ENCODE results near the gene NACC2. TPM values are rescaled to one million over a fixed set of nuclear protein-coding genes. Genes with fewer than 3 reads are reported as not detected.
A peak's percentile ranks its signal among the peaks of the same experiment; 100 is the strongest.

NACC2 gene, protein sequence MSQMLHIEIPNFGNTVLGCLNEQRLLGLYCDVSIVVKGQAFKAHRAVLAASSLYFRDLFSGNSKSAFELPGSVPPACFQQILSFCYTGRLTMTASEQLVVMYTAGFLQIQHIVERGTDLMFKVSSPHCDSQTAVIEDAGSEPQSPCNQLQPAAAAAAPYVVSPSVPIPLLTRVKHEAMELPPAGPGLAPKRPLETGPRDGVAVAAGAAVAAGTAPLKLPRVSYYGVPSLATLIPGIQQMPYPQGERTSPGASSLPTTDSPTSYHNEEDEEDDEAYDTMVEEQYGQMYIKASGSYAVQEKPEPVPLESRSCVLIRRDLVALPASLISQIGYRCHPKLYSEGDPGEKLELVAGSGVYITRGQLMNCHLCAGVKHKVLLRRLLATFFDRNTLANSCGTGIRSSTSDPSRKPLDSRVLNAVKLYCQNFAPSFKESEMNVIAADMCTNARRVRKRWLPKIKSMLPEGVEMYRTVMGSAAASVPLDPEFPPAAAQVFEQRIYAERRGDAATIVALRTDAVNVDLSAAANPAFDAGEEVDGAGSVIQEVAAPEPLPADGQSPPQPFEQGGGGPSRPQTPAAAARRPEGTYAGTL
- total RNA-seq (18.2 and 18.5 TPM in 2 replicates), polyA plus RNA-seq (12.3 and 14.4 TPM in 2 replicates), polyA minus RNA-seq (ENCODE audit: low replicate concordance) (18.7 and 24.5 TPM in 2 replicates)
- 19.3 and 19.8 TPM in 2 replicates for polyA plus RNA-seq (2012)

- Histone ChIP-seq H3K9me3 (ENCODE audit: control insufficient read depth, insufficient read depth, low read depth, low read length) (no peaks in the 10 kb centered on the region), H3K27ac (ENCODE audit: insufficient read depth, low read length) (peak within 1 kb of the TSS; percentile 61)
- peak; percentile 55 to 66 for DNase-seq (ENCODE audit: low read depth in 2 of 2)
These were observed at the start of gene NACC2 for GRCh38 chr9:136095070-136096058. Gene NACC2, minus strand, starts transcription at chr9:136095289. Its CDS starts 44,768 bp downstream, at chr9:136050521.

GRCh38 chr9:136144450-136144849 lies 49.4 kb upstream of the NACC2 start:
- Histone ChIP-seq H3K9ac (ENCODE audit: insufficient read depth, low read length) (no peak overlapping the region), H3K4me2 (ENCODE audit: extremely low read depth, insufficient read depth, low read length) (no peak overlapping the region), H3K79me2 (ENCODE audit: control insufficient read depth, insufficient read depth, low read length) (no peaks in the 10 kb centered on the region), H4K20me1 (ENCODE audit: control insufficient read depth, extremely low read depth, insufficient read depth, low read length) (no peaks in the 10 kb centered on the region), H3K9me3 (ENCODE audit: control insufficient read depth, insufficient read depth, low read depth, low read length) (no peaks in the 10 kb centered on the region), H3K4me1 (ENCODE audit: control insufficient read depth, extremely low read depth, insufficient read depth, low read length) (no peaks in the 10 kb centered on the region), H2AFZ (ENCODE audit: low read length) (no peak overlapping the region), H3K4me3 (replicated peaks in 1 of 4; ENCODE audit: control extremely low read depth in 1 of 4, insufficient read depth in 1 of 4, low read depth in 3 of 4, low read length in 4 of 4) (no peak overlapping the region), H3K36me3 (ENCODE audit: control insufficient read depth, insufficient read depth, low read length) (no peaks in the 10 kb centered on the region), H3K27me3 (ENCODE audit: control insufficient read depth, insufficient read depth, low read length) (no peaks in the 10 kb centered on the region), H3K27ac (ENCODE audit: insufficient read depth, low read length) (no peak overlapping the region)
- DNase-seq (ENCODE audit: low read depth in 2 of 2) = no peak
- TF ChIP-seq CTCF (conservative IDR thresholded peaks at IDR 0.05 in 1 of 2, IDR thresholded peaks at IDR 0.05 in 1 of 2; ENCODE audit: low read depth in 1 of 2, low read length in 2 of 2) (no peak), EZH2 (IDR thresholded peaks at IDR 0.05; ENCODE audit: low read length, missing control alignments) (no peak)

More at GRCh38 chr9:136095070-136096058, at the start of gene NACC2:
- H4K20me1 ChIP-seq (ENCODE audit: control insufficient read depth, extremely low read depth, insufficient read depth, low read length) = no peaks in the 10 kb centered on the region
- peak within 1 kb of the TSS; percentile 55 to 89 (median 72) for H3K4me3 ChIP-seq (replicated peaks in 1 of 4; ENCODE audit: control extremely low read depth in 1 of 4, insufficient read depth in 1 of 4, low read depth in 3 of 4, low read length in 4 of 4)
- peaks cover 10% of the 10 kb centered on the region for H3K4me1 ChIP-seq (ENCODE audit: control insufficient read depth, extremely low read depth, insufficient read depth, low read length)
- peak within 1 kb of the TSS; percentile 46 for H2AFZ ChIP-seq (ENCODE audit: low read length)
- peak within 1 kb of the TSS; percentile 90 for H3K4me2 ChIP-seq (ENCODE audit: extremely low read depth, insufficient read depth, low read length)
- H3K9ac ChIP-seq (ENCODE audit: insufficient read depth, low read length) = peak within 1 kb of the TSS; percentile 74
- peaks cover 40% of the 10 kb centered on the region for H3K79me2 ChIP-seq (ENCODE audit: control insufficient read depth, insufficient read depth, low read length)
- no peaks in the 10 kb centered on the region for H3K27me3 ChIP-seq (ENCODE audit: control insufficient read depth, insufficient read depth, low read length)
- H3K36me3 ChIP-seq (ENCODE audit: control insufficient read depth, insufficient read depth, low read length) = peaks cover 4% of the 10 kb centered on the region
- TF ChIP-seq EZH2 (IDR thresholded peaks at IDR 0.05; ENCODE audit: low read length, missing control alignments) (no peak), CTCF (conservative IDR thresholded peaks at IDR 0.05 in 1 of 2, IDR thresholded peaks at IDR 0.05 in 1 of 2; ENCODE audit: low read depth in 1 of 2, low read length in 2 of 2) (no peak)

Data from fibroblast of lung (primary cell).